Mesothelial cell of epicardium (in vitro differentiated cells): Measurements from ENCODE around the gene NTHL1. TPM values are rescaled to one million over a fixed set of nuclear protein-coding genes. Genes with fewer than 3 reads are reported as not detected.

Experiments
- DNase-seq, 2 experiments: peaks; one replicate each; pipeline ENCODE4 v3.0.0; 2021; ENCODE audit warnings: low spot score in 2 of 2; ENCODE audit not compliant: unreplicated experiment in 2 of 2
- H3K27ac Mint-ChIP-seq: 2 replicates; pipeline ENCODE4 v1.8.0; 2021; ENCODE audit warnings: mixed read lengths
- H3K27me3 Mint-ChIP-seq: 2 replicates; pipeline ENCODE4 v1.8.0; 2021; ENCODE audit warnings: low read depth, mixed read lengths
- H3K36me3 Mint-ChIP-seq: 2 replicates; pipeline ENCODE4 v1.8.0; 2021; ENCODE audit warnings: mixed read lengths
- H3K4me1 Mint-ChIP-seq: 2 replicates; pipeline ENCODE4 v1.8.0; 2021; ENCODE audit warnings: mixed read lengths
- H3K4me3 Mint-ChIP-seq: 2 replicates; pipeline ENCODE4 v1.8.0; 2021; ENCODE audit warnings: mild to moderate bottlenecking, moderate library complexity, mixed read lengths
- H3K9me3 Mint-ChIP-seq: 2 replicates; pipeline ENCODE4 v1.8.0; 2021; ENCODE audit warnings: mixed read lengths
- CTCF ChIP-seq: fragments of 200-600 bp; sonication (generic); IDR thresholded peaks from one replicate; pipeline ENCODE4 v1.5.0; 2021; ENCODE audit warnings: antibody characterized with exemption; ENCODE audit not compliant: unreplicated experiment
- total RNA-seq: library from RNA; stranded (reverse); gene quantifications from 3 replicates; pipeline ENCODE4 v1.2.1, GENCODE V29; 2021

The NTHL1 gene
- total RNA-seq, 1 donor from 2014 or later, result 29.7 TPM

GRCh38 chr16:2078691-2079090 lies 31.1 kb upstream of the NTHL1 start:
- H3K27ac Mint-ChIP-seq, result no peak overlapping the region
- peaks cover 15% of the 10 kb centered on the region for H3K36me3 Mint-ChIP-seq
- H3K9me3 Mint-ChIP-seq, result no peaks in the 10 kb centered on the region
- no peak for DNase-seq
- no peaks in the 10 kb centered on the region for H3K27me3 Mint-ChIP-seq
- no peak overlapping the region for H3K4me3 Mint-ChIP-seq
- no peak for TF ChIP-seq CTCF
- peaks cover 4% of the 10 kb centered on the region for H3K4me1 Mint-ChIP-seq

DNA sequence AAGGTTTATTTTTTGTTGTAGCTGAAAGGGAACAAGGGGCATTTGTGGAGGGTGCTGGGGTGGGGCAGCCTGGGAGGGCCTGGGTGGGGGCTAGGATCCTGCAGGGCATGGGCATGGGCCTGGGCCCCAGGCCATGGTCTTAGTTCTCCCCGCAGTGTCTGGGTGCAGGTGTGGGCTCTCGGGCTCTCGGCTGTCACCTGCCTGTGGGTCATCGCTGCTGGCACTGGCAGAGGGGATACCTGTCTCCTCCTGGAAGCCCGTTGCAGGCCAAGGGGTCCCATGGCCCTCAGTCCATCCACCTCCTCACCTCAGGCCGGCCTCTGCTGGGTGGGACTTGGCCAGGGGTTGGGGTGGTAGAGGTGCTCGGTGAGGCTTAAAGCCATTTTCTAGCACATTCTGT lies 30.5 kb upstream of the NTHL1 start:
- H3K27me3 Mint-ChIP-seq, result no peaks in the 10 kb centered on the region
- no peaks in the 10 kb centered on the region for H3K9me3 Mint-ChIP-seq
- H3K36me3 Mint-ChIP-seq, result peaks cover 14% of the 10 kb centered on the region
- no peak overlapping the region for H3K4me3 Mint-ChIP-seq
- H3K27ac Mint-ChIP-seq, result no peak overlapping the region
- no peak for TF ChIP-seq CTCF
- peaks cover 4% of the 10 kb centered on the region for H3K4me1 Mint-ChIP-seq
- no peak for DNase-seq

DNA sequence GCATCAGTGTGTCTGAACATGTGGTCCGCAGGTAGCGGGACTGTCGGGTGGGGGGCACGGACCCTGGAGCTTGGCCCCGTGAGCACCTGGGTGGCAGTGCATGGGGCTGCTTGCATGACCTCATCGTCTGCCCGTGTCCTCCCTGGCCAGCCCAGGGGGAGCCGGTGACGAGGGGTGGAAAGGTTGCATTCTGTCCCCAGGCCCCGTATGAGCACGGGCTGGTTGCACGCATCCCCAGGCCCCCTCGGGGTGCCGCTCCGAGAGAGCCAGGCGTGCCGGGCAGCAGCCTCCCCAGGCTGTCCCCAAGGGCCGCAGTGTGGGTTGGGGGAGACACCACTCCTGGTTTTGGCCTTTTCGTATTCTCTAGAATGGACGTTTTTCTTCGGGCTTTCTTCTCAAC lies 30.1 kb upstream of the NTHL1 start:
- TF ChIP-seq CTCF, result no peak
- Mint-ChIP-seq H3K27me3 (no peaks in the 10 kb centered on the region), H3K27ac (no peak overlapping the region), H3K4me1 (peaks cover 4% of the 10 kb centered on the region), H3K36me3 (peaks cover 12% of the 10 kb centered on the region), H3K4me3 (no peak overlapping the region), H3K9me3 (no peaks in the 10 kb centered on the region)
- DNase-seq, result no peak

- no peak for DNase-seq
- Mint-ChIP-seq H3K4me3 (no peak overlapping the region), H3K27me3 (no peaks in the 10 kb centered on the region), H3K27ac (no peak overlapping the region), H3K36me3 (peaks cover 8% of the 10 kb centered on the region), H3K9me3 (no peaks in the 10 kb centered on the region), H3K4me1 (no peaks in the 10 kb centered on the region)
- TF ChIP-seq CTCF, result no peak
Observed at GRCh38 chr16:2077016-2077415, 29.4 kb upstream of the NTHL1 start.

DNA sequence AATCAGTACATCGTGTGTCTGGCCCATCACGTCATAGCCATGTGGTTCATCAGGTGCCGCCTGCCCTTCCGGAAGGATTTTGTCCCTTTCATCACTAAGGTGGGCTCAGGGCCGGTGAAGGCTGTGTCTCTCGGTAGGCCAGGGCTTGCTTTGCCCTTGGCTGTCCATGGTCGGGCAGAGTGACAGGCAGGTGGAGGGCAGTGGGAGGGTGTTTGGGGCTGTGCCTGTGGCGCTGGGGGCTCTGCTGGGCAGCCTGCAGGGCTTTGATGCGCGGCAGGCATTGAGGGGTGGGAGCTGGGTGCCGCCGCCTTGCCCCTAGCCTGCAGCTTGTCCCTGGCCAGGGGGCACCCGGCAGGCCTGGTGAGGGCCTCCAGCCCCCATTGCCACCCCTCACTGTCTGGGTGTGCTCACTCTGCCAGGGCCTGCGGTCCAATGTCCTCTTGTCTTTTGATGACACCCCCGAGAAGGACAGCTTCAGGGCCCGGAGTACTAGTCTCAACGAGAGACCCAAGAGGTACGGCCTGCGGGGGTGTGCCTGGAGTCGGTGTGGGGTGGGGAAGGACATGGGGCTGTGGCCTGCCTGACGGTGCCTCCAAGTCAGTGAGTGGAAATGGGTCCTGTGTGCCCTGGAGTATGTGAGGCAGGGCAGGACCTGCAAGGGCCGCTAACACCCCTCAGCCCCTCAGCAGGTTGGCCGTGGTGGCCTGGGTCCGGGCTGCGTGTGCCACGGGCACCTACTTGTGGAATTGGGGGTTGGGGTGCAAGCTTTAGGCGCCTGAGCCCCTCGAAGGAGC lies 28.6 kb upstream of the NTHL1 start:
- H3K27me3 Mint-ChIP-seq, result no peaks in the 10 kb centered on the region

More for the DNA sequence above, 28.6 kb upstream of the NTHL1 start:
- Mint-ChIP-seq H3K4me3 (no peak overlapping the region), H3K36me3 (peaks cover 10% of the 10 kb centered on the region), H3K9me3 (no peaks in the 10 kb centered on the region), H3K27ac (no peak overlapping the region), H3K4me1 (no peaks in the 10 kb centered on the region)
- TF ChIP-seq CTCF, result no peak
- DNase-seq, result no peak
